K562 (cell line): ENCODE results near the gene CDH5. TPM values are rescaled to one million over a fixed set of nuclear protein-coding genes. Genes with fewer than 3 reads are reported as not detected.
A peak's percentile ranks its signal among the peaks of the same experiment; 100 is the strongest.

Source experiments
- ATAC-seq: fragments of 200-7000 bp; cut with Tn5 transposase; 3 replicates; pipeline ENCODE4 v1.9.1; 2020; ENCODE audit warnings: moderate library complexity
- BruUV-seq: library from RNA; stranded (reverse); fragments of 400-500 nt; replicated peaks from 2 replicates; lab custom pipeline; 2021; lab: Mats Ljungman, UMichigan
- CTCF ChIA-PET: fragments of 300-600 bp; formaldehyde crosslinking; extraction: SDS; loops from one replicate; lab custom pipeline; 2021; ENCODE audit warnings: low intra/inter-chr PET ratio; lab: Yijun Ruan, JAX
- POLR2A ChIA-PET: fragments of 300-600, 350-650 bp; sonication (Branson Sonifier 250); formaldehyde crosslinking; extraction: SDS; loops from one replicate; lab custom pipeline; 2021; ENCODE audit warnings: antibody characterized with exemption, inconsistent platforms; lab: Yijun Ruan, JAX
- DNase-seq, 4 experiments: peaks; one replicate each; pipeline versions ENCODE4 v3.0.0 to v3.0.0-alpha.2; 2011 to 2018; ENCODE audit warnings: low spot score in 3 of 4, mixed read lengths in 3 of 4; ENCODE audit errors: extremely low read depth in 1 of 4
- FAIRE-seq: peaks from 2 replicates; lab custom pipeline; 2011; peaks lifted over from hg19 to GRCh38; lab: Jason Lieb, UNC
- H2AFZ ChIP-seq: 2 replicates; pipeline ENCODE4 v1.6.0; 2011; ENCODE audit warnings: low read depth, low read length, control low read depth, inconsistent platforms
- H3K27ac ChIP-seq: fragments of 200-600 bp; 3 replicates; pipeline ENCODE4 v1.8.0; 2011; ENCODE audit warnings: low read depth, mild to moderate bottlenecking, control low read depth, inconsistent platforms, low read length, moderate library complexity, mixed read lengths; ENCODE audit errors: extremely low read depth
- H3K27me3 ChIP-seq, 2 experiments: fragments of 300-600 bp in 1 of 2; 2 replicates in 1 of 2; 3 replicates in 1 of 2; pipeline versions ENCODE4 v1.6.0 to v1.8.0; 2011; ENCODE audit warnings: inconsistent platforms in 2 of 2, low read length in 2 of 2, mild to moderate bottlenecking in 1 of 2, mixed read lengths in 1 of 2, moderate library complexity in 1 of 2; ENCODE audit not compliant: control insufficient read depth in 2 of 2, insufficient read depth in 2 of 2
- H3K36me3 ChIP-seq: fragments of 300-600 bp; 3 replicates; pipeline ENCODE4 v1.8.0; 2011; ENCODE audit warnings: mild to moderate bottlenecking, low read length, inconsistent platforms; ENCODE audit not compliant: control insufficient read depth, insufficient read depth
- H3K4me1 ChIP-seq, 2 experiments: fragments of 200-600 bp in 1 of 2; replicated peaks in 1 of 2; 2 replicates in 1 of 2; 3 replicates in 1 of 2; pipeline versions ENCODE4 v1.5.1 to v1.8.0; 2011; ENCODE audit warnings: inconsistent platforms in 2 of 2, low read length in 2 of 2, mild to moderate bottlenecking in 1 of 2, mixed read lengths in 1 of 2, moderate library complexity in 1 of 2; ENCODE audit not compliant: control insufficient read depth in 2 of 2, insufficient read depth in 2 of 2
- H3K4me2 ChIP-seq: 2 replicates; pipeline ENCODE4 v1.6.1; 2011; ENCODE audit warnings: low read length, control low read depth, inconsistent platforms, mixed read lengths; ENCODE audit not compliant: insufficient read depth
- H3K4me3 ChIP-seq: fragments of 200-600 bp; sonication (generic), shearing (Covaris generic); 2 replicates; pipeline ENCODE4 v1.5.1; 2016; ENCODE audit warnings: control low read depth, inconsistent platforms
- H3K79me2 ChIP-seq: fragments of 200-600 bp; 3 replicates; pipeline ENCODE4 v1.8.0; 2011; ENCODE audit warnings: low read length, inconsistent platforms; ENCODE audit not compliant: control insufficient read depth, insufficient read depth
- H3K9ac ChIP-seq, 2 experiments: 2 replicates each; pipeline versions ENCODE4 v1.6.0 to v1.6.1; 2011; ENCODE audit warnings: low read depth in 2 of 2, low read length in 2 of 2, control low read depth in 1 of 2, inconsistent platforms in 1 of 2, mild to moderate bottlenecking in 1 of 2, mixed read lengths in 1 of 2; ENCODE audit not compliant: insufficient read depth in 1 of 2
- H3K9me1 ChIP-seq: one replicate; pipeline ENCODE4 v1.6.0; 2011; ENCODE audit warnings: inconsistent platforms, mild to moderate bottlenecking, low read length, moderate library complexity; ENCODE audit not compliant: control insufficient read depth, insufficient read depth
- H3K9me3 ChIP-seq: replicated peaks from 2 replicates; pipeline ENCODE4 v1.5.1; 2011; ENCODE audit warnings: low read depth, low read length, inconsistent platforms; ENCODE audit not compliant: control insufficient read depth, insufficient read depth
- H4K20me1 ChIP-seq: replicated peaks from 2 replicates; pipeline ENCODE4 v1.6.1; 2011; ENCODE audit warnings: low read length, inconsistent platforms, mixed read lengths; ENCODE audit not compliant: control insufficient read depth, insufficient read depth
- CEBPB ChIP-seq: fragments of 450-650 bp; IDR thresholded peaks from 2 replicates; pipeline ENCODE4 v1.6.1; 2016; ENCODE audit warnings: missing genetic modification characterization, missing compliant biosample characterization
- JUND ChIP-seq, 2 experiments: IDR thresholded peaks; 2 replicates in 1 of 2; 3 replicates in 1 of 2; pipeline ENCODE4 v1.6.1; 2011; ENCODE audit warnings: borderline replicate concordance in 2 of 2, low read depth in 2 of 2, low read length in 2 of 2, improper control_type of control experiment in 1 of 2, missing biosample characterization in 1 of 2, missing genetic modification characterization in 1 of 2, missing genetic modification reagents in 1 of 2
- KAT2B ChIP-seq: IDR thresholded peaks from one replicate; pipeline ENCODE4 v1.6.1; 2012; ENCODE audit warnings: low read depth, mild to moderate bottlenecking, control low read depth, inconsistent platforms, low read length, moderate library complexity
- RBM34 ChIP-seq: fragments of 200-400 bp; formaldehyde crosslinking; IDR thresholded peaks from 2 replicates; pipeline ENCODE4 v1.6.1; 2018; ENCODE audit warnings: low read length, borderline replicate concordance; ENCODE audit not compliant: insufficient read depth
- RBM39 ChIP-seq: fragments of 200-400 bp; formaldehyde crosslinking; optimal IDR thresholded peaks from 2 replicates; pipeline ENCODE3; 2018; ENCODE audit warnings: low read depth, low read length
- SOX6 ChIP-seq: fragments of 450-650 bp; IDR thresholded peaks from 2 replicates; pipeline ENCODE4 v1.6.1; 2014; ENCODE audit warnings: mild to moderate bottlenecking
- ZNF780A ChIP-seq: fragments of 250-450 bp; sonication (Bioruptor Pico); IDR thresholded peaks from 2 replicates; pipeline ENCODE4 v1.5.0; 2021; ENCODE audit warnings: mild to moderate bottlenecking
- WGBS: fragments of 100-300 bp; shearing (Covaris generic); methylation state at CpG from one replicate; pipeline ENCODE4 v1.1.6; 2016; ENCODE audit warnings: low coverage, mixed read lengths; ENCODE audit not compliant: insufficient coverage; ENCODE audit errors: missing lambda C conversion rate; 5-methylcytosine and 5-hydroxymethylcytosine counted together
- in situ Hi-C: fragments of 300-500 bp; cut with MboI; formaldehyde crosslinking; loops from 4 replicates; pipeline ENCODE4 v1.15.0; 2018; ENCODE audit warnings: inconsistent platforms, mixed read lengths
- intact Hi-C: fragments of 100-400 bp; cut with micrococcal nuclease; formaldehyde crosslinking; loops from 2 replicates; pipeline ENCODE4 v1.14.2; 2022
- polyA plus RNA-seq, 8 experiments: library from polyadenylated mRNA; depleted of rRNA in 4 of 8; stranded (reverse) in 5 of 8; unstranded in 3 of 8; fragments of >200 nt; fragmentation: Nextera tagmentation in 2 of 8; fragmentation: Illumina TruSeq in 1 of 8; extraction: Ambion mirVana in 2 of 8; extraction: Trizol in 1 of 8; gene quantifications; 2 replicates each; pipeline versions ENCODE4 v1.2.1 to v1.2.3, GENCODE V29; 2011 to 2014; ENCODE audit warnings: inconsistent platforms in 1 of 8, missing spikeins in 1 of 8
- total RNA-seq, 7 experiments: library from RNA; depleted of rRNA in 6 of 7; stranded (reverse); fragments of >200 nt in 6 of 7; fragmentation: Illumina TruSeq in 2 of 7; extraction: Trizol in 2 of 7; gene quantifications; 2 replicates each; pipeline versions ENCODE4 v1.2.1 to v1.2.3, GENCODE V29; 2011 to 2021; ENCODE audit warnings: low replicate concordance in 1 of 7
- TF ChIP-seq, protein P1 (sequence below), 3 experiments: IDR thresholded peaks in 2 of 3; conservative IDR thresholded peaks in 1 of 3; 2 replicates each; pipeline ENCODE4 v1.5.1; 2011 to 2012; ENCODE audit warnings: low read length in 3 of 3, mild to moderate bottlenecking in 3 of 3, control low read depth in 2 of 3, improper control_type of control experiment in 1 of 3, inconsistent platforms in 1 of 3, low read depth in 1 of 3, mixed read lengths in 1 of 3, moderate library complexity in 1 of 3; ENCODE audit not compliant: insufficient read depth in 2 of 3
- TF ChIP-seq, protein P2 (sequence below): sonication (generic); formaldehyde crosslinking; IDR thresholded peaks from 2 replicates; pipeline ENCODE4 v1.8.0; 2022; ENCODE audit warnings: mild to moderate bottlenecking, low read depth, missing genetic modification reagents
- TF ChIP-seq, protein P3 (sequence below): fragments of 450-650 bp; formaldehyde crosslinking; IDR thresholded peaks from 2 replicates; pipeline ENCODE4 v1.4.0; 2020; ENCODE audit warnings: mild to moderate bottlenecking

CDH5 gene
- total and polyA plus RNA-seq, 9 of the 15 experiments (the other 6 are each of a cell fraction or from before 2014, with no cell fraction given) = not detected

DNA sequence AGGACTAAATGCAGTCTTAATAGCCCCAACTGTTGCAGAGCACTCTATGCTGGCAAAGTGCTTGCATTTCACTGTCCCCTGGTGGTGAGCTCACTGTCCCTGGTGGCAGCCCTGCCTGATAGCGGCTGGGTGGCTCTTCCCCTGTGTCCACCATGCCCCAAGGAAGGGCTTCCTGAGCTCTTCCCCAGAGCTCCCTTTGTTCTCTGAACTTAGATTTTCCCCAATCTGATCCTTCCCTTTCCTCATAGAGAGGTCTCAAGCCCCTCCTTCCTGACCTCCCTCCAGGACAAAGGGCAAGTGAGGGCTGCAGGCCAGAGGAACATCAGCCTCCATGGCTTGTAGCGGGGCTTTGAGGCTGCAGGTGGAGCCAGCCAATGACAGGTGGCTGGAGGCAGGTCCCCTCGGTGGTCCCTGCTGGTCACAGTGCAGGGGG, 77.6 kb downstream of the CDH5 start:
- FAIRE-seq (no peak), ATAC-seq (peak; percentile 76), DNase-seq (no peak)
- Histone ChIP-seq H3K79me2 (no peaks in the 10 kb centered on the region), H3K4me3 (no peak overlapping the region), H3K27ac (no peak overlapping the region), H3K9ac (no peak overlapping the region), H3K36me3 (no peaks in the 10 kb centered on the region), H3K4me2 (no peak overlapping the region), H3K9me1 (no peaks in the 10 kb centered on the region), H3K9me3 (no peaks in the 10 kb centered on the region), H4K20me1 (no peaks in the 10 kb centered on the region), H3K4me1 (no peaks in the 10 kb centered on the region), H2AFZ (no peak overlapping the region), H3K27me3 (peaks cover 6 to 51% of the 10 kb centered on the region in 2 experiments; a peak in 3 of 5 replicates)
- TF ChIP-seq ZNF780A (CRISPR knock-in tag) = no peak
- TF ChIP-seq, protein P1, sequence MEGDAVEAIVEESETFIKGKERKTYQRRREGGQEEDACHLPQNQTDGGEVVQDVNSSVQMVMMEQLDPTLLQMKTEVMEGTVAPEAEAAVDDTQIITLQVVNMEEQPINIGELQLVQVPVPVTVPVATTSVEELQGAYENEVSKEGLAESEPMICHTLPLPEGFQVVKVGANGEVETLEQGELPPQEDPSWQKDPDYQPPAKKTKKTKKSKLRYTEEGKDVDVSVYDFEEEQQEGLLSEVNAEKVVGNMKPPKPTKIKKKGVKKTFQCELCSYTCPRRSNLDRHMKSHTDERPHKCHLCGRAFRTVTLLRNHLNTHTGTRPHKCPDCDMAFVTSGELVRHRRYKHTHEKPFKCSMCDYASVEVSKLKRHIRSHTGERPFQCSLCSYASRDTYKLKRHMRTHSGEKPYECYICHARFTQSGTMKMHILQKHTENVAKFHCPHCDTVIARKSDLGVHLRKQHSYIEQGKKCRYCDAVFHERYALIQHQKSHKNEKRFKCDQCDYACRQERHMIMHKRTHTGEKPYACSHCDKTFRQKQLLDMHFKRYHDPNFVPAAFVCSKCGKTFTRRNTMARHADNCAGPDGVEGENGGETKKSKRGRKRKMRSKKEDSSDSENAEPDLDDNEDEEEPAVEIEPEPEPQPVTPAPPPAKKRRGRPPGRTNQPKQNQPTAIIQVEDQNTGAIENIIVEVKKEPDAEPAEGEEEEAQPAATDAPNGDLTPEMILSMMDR (IDR thresholded peaks at IDR 0.05 in 2 of 3, conservative IDR thresholded peaks at IDR 0.05 in 1 of 3; ENCODE audit: insufficient read depth in 2 of 3, low read depth in 1 of 3, low read length in 3 of 3) = peak in 2 of 3 experiments; percentile 11 to 36; a peak in 2 of 6 replicates
- in situ Hi-C loops (no loop called here), intact Hi-C loops (no loop called here)
- no TSS peak for BruUV-seq
- ChIA-PET POLR2A (interaction anchor here (1.2 kb wide), 1 partner anchor 24 kb away, joined by 3 read pairs; no protein-coding TSS in a partner anchor), CTCF (no interaction called here)
- 4% methylated on average over 3 of the region's 3 CpGs for WGBS

- POLR2A ChIA-PET = interaction anchor here (0.6 kb wide), 2 partner anchors 55 to 360 kb away, joined by 3 to 4 read pairs; no protein-coding TSS in a partner anchor
- Histone ChIP-seq H4K20me1 (no peaks in the 10 kb centered on the region), H3K4me3 (no peak overlapping the region), H3K27me3 (peaks cover 3 to 35% of the 10 kb centered on the region in 2 experiments; a peak in 2 of 5 replicates), H3K27ac (no peak overlapping the region), H3K36me3 (no peaks in the 10 kb centered on the region), H3K4me2 (no peak overlapping the region), H3K79me2 (no peaks in the 10 kb centered on the region), H3K9me1 (no peaks in the 10 kb centered on the region), H2AFZ (no peak overlapping the region), H3K4me1 (no peaks in the 10 kb centered on the region), H3K9ac (no peak overlapping the region), H3K9me3 (no peaks in the 10 kb centered on the region)
- BruUV-seq = no TSS peak
- no peak for DNase-seq
- 0% methylated on average over 1 of the region's 1 CpG for WGBS
- intact Hi-C loops (no loop called here), in situ Hi-C loops (no loop called here)
- no peak for FAIRE-seq
- CTCF ChIA-PET = no interaction called here
- ATAC-seq = no peak
- TF ChIP-seq SOX6 (no peak), RBM34 (no peak), RBM39 (no peak), CEBPB (tag) (no peak), KAT2B (no peak), JUND (IDR thresholded peaks at IDR 0.05; ENCODE audit: borderline replicate concordance, low read depth, low read length) (no peak), JUND (tag; IDR thresholded peaks at IDR 0.05; ENCODE audit: borderline replicate concordance, low read depth, low read length) (no peak)
- TF ChIP-seq, protein P2, sequence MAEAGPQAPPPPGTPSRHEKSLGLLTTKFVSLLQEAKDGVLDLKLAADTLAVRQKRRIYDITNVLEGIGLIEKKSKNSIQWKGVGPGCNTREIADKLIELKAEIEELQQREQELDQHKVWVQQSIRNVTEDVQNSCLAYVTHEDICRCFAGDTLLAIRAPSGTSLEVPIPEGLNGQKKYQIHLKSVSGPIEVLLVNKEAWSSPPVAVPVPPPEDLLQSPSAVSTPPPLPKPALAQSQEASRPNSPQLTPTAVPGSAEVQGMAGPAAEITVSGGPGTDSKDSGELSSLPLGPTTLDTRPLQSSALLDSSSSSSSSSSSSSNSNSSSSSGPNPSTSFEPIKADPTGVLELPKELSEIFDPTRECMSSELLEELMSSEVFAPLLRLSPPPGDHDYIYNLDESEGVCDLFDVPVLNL (CRISPR knock-in tag) = no peak
- TF ChIP-seq, protein P3, sequence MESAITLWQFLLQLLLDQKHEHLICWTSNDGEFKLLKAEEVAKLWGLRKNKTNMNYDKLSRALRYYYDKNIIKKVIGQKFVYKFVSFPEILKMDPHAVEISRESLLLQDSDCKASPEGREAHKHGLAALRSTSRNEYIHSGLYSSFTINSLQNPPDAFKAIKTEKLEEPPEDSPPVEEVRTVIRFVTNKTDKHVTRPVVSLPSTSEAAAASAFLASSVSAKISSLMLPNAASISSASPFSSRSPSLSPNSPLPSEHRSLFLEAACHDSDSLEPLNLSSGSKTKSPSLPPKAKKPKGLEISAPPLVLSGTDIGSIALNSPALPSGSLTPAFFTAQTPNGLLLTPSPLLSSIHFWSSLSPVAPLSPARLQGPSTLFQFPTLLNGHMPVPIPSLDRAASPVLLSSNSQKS (CRISPR knock-in tag) = no peak
Observed at GRCh38 chr16:66446737-66447136, 80.2 kb downstream of the CDH5 start.
